Bone marrow (tissue), 2 donors: ENCODE results near the gene WNT4.

Experiments used
- DNase-seq, 2 donors: peaks; one replicate each; lab custom pipeline; 2025; lab: John Stamatoyannopoulos, UW

WNT4 gene

DNA sequence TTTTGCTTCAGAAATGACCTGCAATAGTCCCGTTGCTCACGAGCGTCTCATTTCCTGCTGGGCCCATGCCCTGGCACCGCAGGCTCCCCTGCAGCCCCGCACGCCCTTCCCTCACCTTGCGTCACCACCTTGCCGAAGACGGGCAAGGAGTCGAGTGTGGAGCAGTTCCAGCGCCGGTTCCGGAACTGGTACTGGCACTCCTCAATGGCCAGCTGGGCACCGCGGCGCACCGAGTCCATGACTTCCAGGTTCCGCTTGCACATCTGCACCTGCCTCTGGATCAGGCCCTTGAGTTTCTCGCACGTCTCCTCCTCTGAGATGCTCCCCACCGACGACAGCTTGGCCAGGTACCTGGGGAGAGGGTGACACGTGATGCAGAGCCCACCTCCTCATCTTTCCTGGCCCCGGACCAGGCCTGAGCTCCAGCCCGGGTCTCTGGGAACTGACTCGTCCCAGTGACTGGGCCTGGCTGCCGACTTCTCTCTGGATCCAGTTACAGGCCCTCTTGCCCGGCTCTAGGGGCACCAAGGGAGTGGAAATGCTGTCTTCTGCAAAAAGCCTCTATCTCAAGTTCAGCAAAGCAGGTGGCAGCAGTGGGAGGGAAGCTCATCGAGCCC lies 13.3 kb downstream of the WNT4 start:
- no peak for DNase-seq

DNA sequence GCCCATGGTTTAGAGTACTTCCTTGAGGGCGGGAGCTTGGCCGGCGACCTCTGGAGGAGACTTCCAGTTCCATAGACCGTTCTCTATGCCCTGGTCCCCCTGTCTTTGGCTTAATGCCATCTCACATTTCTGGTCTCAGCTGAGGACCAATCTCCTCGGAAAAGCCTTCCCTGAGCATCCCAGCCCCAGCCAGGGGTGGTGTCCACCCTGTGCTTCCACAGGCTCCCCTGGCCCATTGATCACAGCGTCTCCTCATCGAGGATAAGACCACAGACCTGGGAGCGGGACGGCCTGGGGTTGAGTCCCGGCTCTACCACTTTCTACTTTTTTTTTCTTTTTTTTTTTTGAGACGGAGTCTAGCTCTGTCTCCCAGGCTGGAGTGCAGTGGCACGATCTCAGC lies 14.5 kb downstream of the WNT4 start:
- no peak for DNase-seq

DNA sequence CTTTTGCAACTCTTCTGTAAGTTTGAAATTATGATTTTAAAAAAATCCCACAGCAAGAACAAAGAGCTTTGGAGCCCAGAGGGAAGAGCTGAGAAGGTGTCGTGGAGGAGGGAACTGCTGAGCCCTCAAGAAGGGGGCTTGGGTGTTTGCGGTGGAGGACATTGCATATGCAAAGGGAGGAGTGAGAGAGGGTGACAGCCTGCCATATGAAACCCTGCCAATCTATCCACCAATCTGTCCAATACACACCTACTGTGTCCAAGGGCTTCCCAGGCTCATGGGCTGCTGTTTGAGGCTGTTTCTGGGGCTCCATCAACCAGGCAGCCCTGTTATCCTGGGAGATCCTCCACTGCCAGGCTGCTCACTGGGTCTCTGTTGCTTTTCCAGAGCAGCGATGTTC lies 15.2 kb downstream of the WNT4 start:
- DNase-seq = no peak

DNA sequence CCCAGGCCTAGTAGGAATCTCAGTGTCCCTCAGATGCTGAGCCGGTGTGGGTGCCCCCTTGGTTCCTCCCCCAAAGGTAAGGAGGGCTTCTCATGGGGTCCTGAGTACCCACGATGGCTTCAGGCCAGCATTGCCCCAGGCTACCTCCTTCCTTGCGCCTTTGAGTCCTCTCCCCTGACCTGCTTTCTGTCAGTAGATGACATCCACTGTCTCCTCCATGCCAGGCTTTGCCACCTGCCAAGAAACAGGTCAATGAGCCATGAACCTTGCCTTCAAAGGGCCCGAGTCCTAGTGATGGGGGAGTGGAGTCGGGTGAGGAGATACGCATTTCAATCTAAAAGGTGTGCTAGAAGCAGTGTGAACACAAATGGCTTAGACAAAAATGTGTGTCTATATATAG lies 15.6 kb downstream of the WNT4 start:
- no peak for DNase-seq

DNA sequence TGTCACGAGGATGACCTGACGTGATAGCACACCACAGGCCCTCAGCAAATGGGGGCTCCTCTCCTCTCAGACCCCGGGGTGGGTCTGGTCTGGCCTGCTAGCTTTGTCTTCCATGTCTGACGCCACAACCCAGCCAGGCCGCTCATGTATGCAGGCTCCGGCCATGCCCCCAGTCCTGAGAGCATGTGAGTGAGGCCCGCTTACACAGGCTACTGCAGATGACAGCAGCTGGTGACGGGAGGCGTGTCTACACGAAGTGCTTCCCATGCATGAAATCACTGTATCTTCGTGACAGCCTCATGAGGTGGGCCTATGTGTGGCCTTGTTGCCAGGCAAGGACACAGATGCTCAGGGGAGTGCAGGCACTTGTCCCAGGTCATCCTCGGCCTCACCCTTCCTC lies 16.4 kb downstream of the WNT4 start:
- no peak for DNase-seq

DNA sequence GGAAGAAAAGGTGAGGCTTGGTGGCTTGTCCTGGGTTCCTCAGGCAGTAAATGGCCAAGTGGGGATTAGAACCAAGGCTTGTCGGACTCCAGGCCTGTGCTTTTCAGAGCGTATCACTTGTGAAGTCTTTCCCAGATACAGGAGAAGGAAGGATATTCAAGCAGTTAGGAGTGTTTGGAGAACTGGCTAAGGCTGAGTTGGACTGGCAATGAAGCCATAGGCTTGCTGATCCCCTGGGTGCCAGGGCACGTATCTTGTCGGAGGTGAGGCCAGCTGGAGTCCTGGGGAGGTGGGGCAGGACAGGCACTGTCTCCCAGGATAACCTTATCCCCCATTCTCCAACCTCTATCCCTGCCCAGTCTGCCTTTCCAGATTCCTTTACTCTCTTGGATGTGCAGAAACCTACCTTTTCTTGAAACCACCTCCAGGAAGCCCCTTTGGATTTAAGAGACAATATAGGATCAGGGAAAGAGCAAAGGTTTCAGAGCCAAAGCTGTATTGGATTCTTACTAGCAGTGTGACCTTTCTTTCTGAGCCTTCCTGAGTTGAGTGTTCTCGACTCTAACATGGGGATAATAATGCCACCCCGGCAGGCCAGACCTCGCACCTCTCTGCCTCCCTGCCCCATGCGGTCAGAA lies 18.2 kb downstream of the WNT4 start:
- DNase-seq = no peak

DNA sequence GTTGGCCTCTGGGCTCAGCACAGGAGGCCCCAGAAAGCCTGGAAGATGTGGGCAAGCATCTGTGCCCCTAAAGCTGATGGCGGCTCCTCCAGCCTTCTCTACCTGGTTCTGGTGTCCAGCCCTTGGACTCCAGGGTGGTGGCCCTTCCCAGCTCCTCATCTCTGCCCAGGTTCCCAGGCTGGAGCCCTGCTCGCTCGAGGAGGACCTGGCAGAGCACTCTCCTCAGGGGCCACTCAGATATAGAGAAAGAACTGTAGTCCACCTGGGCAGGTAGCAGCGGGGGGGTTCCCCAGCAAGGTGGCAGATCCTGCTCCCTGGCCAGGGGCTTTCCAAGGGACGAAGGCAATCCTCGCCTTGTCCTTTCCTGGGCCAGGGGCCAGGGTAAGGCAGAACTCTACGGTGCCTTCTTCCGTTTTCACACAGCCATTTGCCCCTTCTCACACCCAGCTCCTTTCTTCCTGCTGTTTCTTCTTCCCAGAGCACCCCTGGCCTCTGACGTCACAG lies 18.9 kb downstream of the WNT4 start:
- no peak for DNase-seq

DNA sequence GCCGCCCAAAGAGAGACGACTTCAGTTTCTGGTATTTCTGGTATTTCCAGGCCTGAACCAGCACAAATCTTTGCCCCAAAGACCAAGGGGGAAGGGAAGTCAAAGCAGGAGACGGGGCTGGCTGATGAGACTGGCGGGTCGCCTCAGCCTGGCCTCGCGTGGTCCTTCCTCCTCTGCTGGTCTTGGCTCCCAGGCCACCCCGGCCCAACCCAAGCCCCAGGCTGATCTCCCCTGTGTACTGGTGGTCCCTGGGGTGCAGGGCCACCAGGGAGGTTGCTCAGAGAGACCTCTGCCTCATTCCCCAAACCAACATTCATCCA lies 19.9 kb downstream of the WNT4 start:
- no peak for DNase-seq

DNA sequence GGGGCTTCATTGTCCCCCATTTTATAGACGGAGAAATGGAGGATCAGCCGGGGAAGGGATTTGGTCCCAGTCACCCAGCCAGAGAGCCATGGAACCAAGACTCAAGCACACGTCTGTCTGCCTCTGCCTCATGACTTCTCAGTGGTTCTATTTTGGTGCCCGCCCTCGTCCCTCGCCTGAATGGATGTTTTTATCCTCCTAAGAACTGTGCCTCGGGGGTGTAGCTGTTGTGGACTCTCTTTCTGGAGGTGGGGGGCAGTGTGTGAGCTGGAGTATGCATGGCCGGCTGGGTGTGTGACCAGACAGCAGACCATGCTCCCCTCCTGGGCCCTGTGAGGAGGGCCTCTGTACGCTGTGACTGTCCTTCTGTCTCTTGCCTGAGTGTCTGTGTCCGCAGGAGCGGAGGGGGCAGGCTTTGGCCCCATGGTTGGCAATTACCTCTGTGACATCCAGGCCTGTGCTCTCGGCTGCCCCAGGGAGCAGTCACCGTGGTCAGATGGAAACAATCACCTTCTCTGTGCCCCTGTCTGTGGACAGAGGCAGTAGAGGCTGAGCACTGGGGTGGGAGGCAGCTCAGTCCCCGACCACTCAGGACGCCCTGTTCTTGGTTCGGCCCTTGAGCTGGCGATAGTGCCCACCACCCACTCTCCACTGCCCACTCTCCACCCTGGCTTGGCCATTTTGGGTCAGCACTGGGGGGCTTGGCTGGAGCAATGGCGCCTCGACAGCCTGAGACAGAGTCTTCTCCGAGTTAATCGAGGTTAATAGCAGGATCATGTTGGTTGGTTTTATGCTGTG lies 20.4 kb downstream of the WNT4 start:
- no peak for DNase-seq

DNA sequence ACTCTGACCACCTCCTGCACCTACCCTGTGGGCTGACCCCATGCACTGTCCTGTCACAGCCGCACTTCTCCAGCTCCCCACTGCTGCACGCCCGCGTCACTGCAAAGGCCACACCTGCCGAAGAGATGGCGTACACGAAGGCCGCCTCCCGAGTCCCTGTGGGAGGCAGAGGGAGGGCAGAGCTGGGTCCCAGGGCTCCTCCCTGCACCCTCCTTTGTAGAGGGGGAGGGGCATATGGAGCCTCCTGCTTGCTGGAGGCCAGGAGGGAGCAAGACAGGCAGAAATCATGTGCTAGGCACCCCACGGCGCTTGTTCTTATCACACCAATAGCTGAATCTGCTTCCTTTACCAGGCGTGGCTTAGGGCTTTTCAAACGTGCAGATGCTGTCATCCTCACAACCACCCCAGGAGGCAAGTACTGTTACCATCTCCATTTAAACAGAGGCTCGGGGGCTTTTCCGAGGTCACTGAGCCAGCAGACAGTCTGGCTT lies 21.4 kb downstream of the WNT4 start:
- DNase-seq = no peak

DNA sequence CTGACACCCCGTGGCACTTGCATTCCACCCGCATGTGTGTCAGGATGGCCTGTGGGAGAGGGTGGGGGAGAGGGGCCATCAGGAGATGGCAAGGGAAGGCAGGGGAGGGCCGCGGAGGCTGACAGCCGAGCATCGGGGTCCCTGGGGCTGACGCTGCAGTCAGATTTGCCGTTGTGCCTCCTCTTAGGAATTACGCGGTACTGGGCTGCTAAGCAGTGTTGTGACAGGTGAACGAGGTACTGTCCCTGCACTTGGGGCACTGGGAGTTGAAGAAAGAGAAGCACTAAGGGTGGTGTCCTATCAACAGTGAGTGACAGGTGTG lies 22.5 kb downstream of the WNT4 start:
- DNase-seq = no peak

DNA sequence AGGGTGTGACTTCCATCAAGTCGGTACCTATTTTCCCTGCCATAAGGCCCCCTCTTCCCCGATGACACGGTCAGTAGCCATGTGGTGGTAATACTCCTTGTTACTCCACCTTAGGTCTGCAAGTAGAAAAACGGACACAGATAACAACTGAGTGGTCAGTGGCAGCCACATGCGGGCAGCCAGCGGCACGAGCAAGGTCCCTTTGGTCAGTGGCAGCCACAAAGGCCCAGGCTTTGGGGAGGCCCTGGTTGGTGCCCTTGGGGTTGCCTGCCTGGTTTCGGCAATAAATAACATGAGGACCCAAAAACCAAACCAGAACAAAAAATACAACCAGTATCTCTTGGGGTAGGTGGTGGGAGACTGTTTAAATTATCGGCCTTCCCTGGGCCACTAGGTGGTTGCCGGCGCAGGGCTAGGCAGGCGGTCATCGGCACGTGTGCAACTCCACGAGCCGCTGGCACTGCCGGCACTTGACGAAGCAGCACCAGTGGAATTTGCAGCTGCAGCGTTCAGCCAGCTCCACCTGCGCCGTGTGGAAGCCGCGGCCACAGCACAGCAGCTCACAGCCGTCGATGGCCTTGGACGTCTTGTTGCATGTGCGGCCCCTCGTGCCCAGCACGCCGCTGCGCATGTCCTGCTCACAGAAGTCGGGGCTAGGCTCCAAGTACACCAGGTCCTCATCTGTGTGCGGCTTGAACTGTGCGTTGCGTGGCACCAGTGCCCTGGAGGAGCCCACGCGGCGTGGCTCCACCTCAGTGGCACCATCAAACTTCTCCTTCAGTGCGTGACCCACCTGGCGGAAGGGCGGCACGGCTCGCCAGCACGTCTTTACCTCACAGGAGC lies 23.1 kb downstream of the WNT4 start:
- DNase-seq = no peak

DNA sequence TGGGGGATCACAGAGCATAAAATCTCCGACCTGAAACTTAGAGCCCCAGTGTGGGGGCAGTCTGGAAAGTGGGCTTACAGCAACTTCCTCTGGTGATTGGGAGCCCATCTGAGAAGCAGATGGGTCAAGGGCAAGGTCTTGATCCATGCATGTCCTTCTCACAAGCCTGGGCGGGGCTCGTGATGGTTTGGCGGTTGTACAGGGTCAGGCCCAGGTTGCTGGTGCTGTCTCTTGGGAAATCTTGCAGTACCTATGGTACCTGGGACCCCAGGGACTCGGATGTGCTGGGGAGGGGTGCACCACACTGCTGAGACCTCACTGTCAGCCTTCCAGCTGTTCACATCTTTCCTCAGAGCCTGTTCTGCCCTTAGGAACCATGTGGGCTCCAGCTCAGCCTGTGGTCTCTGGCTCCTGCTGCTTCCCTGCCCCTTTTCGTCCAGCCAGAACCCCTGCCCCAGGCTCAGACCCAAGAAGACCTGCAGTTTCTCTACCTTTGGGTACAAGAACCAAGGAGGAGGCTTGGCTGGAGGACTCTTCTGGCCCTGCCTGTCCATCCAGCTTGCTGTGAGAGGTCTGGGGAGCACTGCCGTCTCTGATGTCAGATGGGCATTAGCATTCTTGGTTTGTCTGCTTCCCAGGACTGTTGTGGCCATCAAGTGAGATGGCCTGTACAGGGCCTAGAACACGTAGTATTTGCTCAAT lies 24.5 kb downstream of the WNT4 start:
- no peak for DNase-seq

DNA sequence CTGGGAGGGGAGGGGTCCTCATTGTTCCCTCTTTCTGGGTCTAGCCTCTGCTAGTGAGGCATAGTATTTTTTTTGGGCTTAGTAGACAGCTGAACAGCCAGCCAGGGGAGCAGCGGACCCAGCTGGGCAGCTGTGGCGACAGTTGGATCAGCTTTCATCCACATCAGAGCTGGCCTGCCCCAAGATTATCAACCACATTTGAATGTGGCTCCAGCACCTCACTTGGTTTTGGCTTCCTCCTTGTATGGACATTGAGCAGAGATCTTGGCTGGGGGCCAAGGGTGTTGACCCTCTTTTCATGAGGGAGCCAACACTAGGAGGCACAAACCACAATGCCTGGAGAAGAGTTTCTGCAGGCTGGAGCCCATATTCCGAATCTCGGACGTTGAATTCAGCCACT lies 25.0 kb downstream of the WNT4 start:
- DNase-seq = no peak

DNA sequence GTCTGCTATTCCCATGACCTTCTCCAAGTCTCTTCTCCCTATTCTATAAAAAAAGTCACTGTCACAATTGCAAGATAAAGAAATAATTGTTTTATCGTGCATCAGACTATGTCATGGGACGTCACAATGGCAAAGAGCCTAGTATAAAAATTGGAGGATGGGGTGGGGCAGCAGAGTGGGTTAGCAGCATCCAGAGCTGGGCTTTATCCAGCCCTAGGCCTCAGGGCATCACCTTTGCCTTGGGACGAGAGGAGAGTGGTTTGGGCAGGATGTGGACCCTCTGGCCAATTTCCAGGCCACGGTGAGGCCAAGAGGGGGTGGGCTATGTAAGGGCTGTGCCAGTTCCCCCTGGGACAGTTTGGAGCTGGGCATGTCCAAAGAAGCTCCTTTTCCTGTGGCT lies 25.7 kb downstream of the WNT4 start:
- DNase-seq = no peak

DNA sequence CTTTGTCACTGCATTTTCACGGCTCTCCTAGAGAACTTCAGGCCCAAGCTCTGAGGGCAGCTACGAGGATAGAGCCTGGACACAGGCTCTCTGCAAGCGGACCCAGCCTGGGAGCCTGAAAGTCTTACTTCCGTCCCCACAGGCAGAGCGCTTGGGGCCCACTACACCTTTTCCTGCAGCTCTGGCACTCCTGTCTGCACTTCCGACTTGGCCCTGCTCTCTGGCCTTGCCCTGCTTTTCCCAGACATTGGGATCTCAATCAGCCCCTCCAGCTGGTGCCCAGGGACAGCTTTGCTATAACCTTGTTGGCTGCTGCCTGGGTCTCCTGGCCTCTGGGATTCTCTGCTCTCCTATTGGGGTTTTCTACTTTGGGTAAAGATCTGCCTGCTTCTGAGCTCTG lies 27.6 kb downstream of the WNT4 start:
- DNase-seq = no peak

DNA sequence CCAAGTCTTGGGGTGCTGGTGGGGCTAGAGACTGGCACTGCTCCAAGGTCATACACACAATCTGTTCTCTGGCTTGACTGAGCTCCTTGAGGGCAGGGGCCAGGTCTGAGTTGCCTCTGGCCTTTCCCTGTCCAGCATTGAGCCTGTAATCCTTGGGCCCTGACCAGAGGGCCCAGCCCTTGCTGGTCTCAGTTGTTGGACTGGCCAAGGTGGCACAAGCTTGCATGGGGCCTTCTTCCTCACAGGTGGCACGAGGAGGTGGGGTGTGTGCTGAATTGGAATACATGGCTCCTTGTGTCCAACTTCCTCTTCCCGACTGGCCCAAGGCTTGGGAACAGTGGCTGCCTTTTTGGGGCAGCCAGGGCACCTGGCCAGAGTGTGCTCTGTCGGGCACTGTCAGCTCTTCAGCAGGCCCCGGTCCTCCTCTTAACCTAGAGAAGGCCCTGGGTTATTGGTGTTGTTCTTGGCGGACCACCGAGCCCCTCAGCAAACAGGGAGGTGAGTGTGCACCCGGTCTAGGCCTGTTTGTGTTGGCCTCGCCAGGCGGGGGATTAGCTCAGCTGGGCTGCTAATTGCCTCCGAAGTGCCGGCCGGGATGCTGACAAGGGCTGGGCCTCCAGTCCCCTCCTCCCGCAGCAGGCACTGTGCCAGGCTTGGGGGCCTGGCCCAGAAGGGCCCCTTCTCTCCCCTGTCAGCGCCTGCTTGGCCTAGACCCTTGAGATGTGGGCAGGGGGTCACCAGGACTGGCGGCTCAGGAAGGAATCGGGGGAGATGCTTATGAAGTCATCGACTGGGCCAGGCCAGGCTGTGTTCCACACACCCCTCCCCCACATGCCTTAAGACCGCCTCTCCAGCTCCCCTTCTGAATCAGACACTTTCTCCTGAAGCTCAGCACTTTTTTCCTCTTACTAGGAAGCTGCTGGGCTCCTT lies 28.5 kb downstream of the WNT4 start:
- no peak for DNase-seq

DNA sequence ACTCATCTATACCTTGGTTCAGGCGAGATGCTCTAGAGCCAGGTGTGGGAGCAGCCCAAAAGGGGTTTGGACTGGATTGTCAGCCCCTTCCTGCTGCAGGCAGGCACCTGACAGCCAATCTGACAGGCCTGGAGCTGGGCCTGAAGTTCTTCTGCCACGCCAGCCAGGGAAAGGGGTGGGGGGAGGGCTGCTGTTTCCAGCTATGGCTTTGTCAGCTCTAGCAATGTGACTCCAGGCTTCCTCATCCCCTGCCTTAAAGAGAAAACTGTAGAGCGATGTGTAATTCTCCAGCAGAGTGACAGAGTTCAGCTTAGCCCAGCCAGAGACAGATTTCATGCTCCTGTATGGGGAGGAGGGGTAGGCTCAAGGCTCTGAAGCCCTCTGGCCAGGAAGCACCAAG lies 30.3 kb downstream of the WNT4 start:
- no peak for DNase-seq

DNA sequence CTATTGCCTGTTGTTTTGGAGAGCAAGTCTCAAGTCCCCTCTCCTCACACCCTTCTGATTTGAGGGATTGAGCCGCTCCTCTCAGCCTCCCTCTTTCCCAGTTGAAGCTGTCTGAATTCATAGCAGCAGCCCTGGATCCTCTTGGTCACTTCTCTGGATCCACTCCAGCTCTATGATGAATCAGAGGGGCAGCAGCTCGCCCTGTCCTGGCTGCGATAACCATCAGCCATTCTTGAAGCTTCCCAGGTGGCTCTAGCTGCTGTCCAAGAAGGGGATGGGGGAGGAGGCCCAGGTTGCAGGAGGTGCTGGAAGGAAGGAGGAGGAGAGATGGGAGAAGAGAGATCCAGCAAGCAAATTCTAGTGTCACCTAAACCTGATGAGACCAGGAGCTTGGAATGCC lies 31.3 kb downstream of the WNT4 start:
- no peak for DNase-seq

DNA sequence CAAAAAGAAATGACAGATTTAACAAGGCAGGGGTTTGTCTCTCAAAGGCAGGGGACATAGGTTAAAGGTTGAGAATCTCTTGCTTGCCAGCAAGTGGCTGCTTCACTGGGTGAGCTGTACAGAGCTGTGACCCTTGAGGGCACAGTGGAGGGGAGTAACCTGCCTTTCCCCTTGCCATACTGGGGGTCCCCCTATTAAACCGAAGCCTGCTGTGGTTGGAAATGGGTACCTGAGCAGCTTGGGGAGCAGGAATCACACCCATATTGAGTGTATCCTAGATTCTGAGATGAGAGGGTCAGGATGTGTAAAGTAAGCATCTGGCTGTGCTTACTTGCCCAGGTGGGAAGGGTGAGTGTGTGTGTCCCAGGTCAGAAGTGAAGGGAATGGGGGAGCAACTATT lies 31.8 kb downstream of the WNT4 start:
- DNase-seq = no peak

DNA sequence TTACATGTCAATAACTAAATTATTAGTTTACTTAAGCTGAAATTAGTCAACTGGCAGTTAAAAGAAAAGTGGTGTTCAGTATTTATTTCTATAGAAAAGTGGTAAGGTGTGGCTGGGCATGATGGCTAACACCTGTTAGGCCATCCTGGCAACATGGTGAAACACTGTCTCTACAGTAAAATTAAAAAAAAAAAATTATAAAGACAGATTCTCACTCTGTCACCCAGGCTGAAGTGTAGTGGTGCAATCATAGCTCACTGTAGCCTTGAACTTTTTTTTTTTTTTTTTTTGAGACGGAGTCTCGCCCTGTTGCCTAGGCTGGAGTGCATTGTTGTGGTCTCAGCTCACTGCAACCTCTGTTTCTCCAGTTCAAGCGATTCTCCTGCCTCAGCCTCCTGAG lies 32.9 kb downstream of the WNT4 start:
- no peak for DNase-seq
